Thyroid gland (tissue), 4 donors: ENCODE data around the gene ATP8B1. TPM values are rescaled to one million over a fixed set of nuclear protein-coding genes. Genes with fewer than 3 reads are reported as not detected.

Experiments used
- DNase-seq, 2 donors: peaks; one replicate each; pipeline ENCODE4 v3.0.0-alpha.2; 2019
- H3K27ac ChIP-seq, 3 donors: fragments of 200-600 bp; sonication (generic); 1 replicate in 2 of 3; 2 replicates in 1 of 3; pipeline ENCODE4 v1.5.1; 2016 to 2019; ENCODE audit warnings: mild to moderate bottlenecking in 1 of 3, moderate library complexity in 1 of 3
- H3K27me3 ChIP-seq: fragments of 200-600 bp; sonication (generic); one replicate; pipeline ENCODE4 v1.5.1; 2019
- H3K36me3 ChIP-seq, 2 donors: fragments of 200-600 bp; sonication (generic); one replicate each; pipeline ENCODE4 v1.5.1; 2016 to 2019
- H3K4me1 ChIP-seq, 2 donors: fragments of 200-600 bp; sonication (generic); one replicate each; pipeline ENCODE4 v1.5.1; 2017 to 2019
- H3K4me3 ChIP-seq, 3 donors: fragments of 200-600 bp; sonication (generic); replicated peaks in 1 of 3; 1 replicate in 2 of 3; 2 replicates in 1 of 3; pipeline ENCODE4 v1.5.1; 2016; ENCODE audit warnings: mild to moderate bottlenecking in 1 of 3
- H3K9me3 ChIP-seq: fragments of 200-600 bp; sonication (generic); one replicate; pipeline ENCODE4 v1.5.1; 2017
- CTCF ChIP-seq, 6 experiments: fragments of 200-600 bp in 3 of 6; fragments of 450-650 bp in 3 of 6; sonication (generic) in 3 of 6; IDR thresholded peaks; one replicate each; pipeline ENCODE4 v1.5.1; 2016 to 2019; ENCODE audit warnings: antibody characterized with exemption in 6 of 6, mild to moderate bottlenecking in 2 of 6, inconsistent platforms in 1 of 6, moderate library complexity in 1 of 6
- POLR2A ChIP-seq, 2 donors: fragments of 450-650 bp; IDR thresholded peaks; one replicate each; pipeline ENCODE4 v1.6.1; 2017; ENCODE audit warnings: antibody characterized with exemption in 2 of 2, mild to moderate bottlenecking in 2 of 2, moderate library complexity in 1 of 2
- WGBS, 2 donors: methylation state at CpG; one replicate each; pipeline ENCODE4 v1.1.5; 2017; 5-methylcytosine and 5-hydroxymethylcytosine counted together
- intact Hi-C: fragments of 100-400 bp; cut with DNase I; formaldehyde crosslinking; loops from one replicate; pipeline ENCODE4 v1.15.1; 2023
- total RNA-seq, 4 donors: library from RNA; depleted of rRNA; stranded (reverse); fragments of >200 nt; gene quantifications; one replicate each; pipeline ENCODE4 v1.2.3, GENCODE V29; 2016

Gene ATP8B1
- total RNA-seq, 4 donors from 2014 or later: 45.8 to 71.8 (median 58.2) TPM

GRCh38 chr18:57776354-57776753, 26.8 kb downstream of the ATP8B1 start:
- intact Hi-C loops: no loop called here
- no peak for DNase-seq
- H3K4me1 ChIP-seq: peaks cover 48 to 66% of the 10 kb centered on the region in 2 donors
- 84 to 93% methylated on average over 3 of the region's 3 CpGs for WGBS, 2 donors
- H3K36me3 ChIP-seq: no peaks in the 10 kb centered on the region
- H3K9me3 ChIP-seq: no peaks in the 10 kb centered on the region
- no peak for TF ChIP-seq POLR2A (IDR thresholded peaks at IDR 0.05)
- no peak for TF ChIP-seq CTCF (IDR thresholded peaks at IDR 0.05)
- H3K27me3 ChIP-seq: no peaks in the 10 kb centered on the region
- peak overlapping the region; percentile 43 to 72 (median 47) for H3K27ac ChIP-seq
- no peak overlapping the region for H3K4me3 ChIP-seq

GRCh38 chr18:57775937-57776336, 27.2 kb downstream of the ATP8B1 start:
- intact Hi-C loops: no loop called here
- peaks cover 48 to 66% of the 10 kb centered on the region in 2 donors for H3K4me1 ChIP-seq
- no peak for DNase-seq

GRCh38 chr18:57772387-57772799, 30.7 kb downstream of the ATP8B1 start:
- DNase-seq: no peak
- Histone ChIP-seq H3K4me3 (no peak overlapping the region), H3K9me3 (no peaks in the 10 kb centered on the region), H3K27ac (peak overlapping the region in 1 of 3 donors; percentile 53), H3K4me1 (peaks cover 52 to 66% of the 10 kb centered on the region in 2 donors), H3K27me3 (no peaks in the 10 kb centered on the region), H3K36me3 (no peaks in the 10 kb centered on the region)
- intact Hi-C loops: no loop called here
- whole genome bisulfite sequencing, 2 donors: 77 to 83% methylated on average over 9 of the region's 9 CpGs
- no peak for TF ChIP-seq CTCF (IDR thresholded peaks at IDR 0.05)
- TF ChIP-seq POLR2A (IDR thresholded peaks at IDR 0.05): no peak

More at GRCh38 chr18:57775937-57776336, 27.2 kb downstream of the ATP8B1 start:
- no peak for TF ChIP-seq POLR2A (IDR thresholded peaks at IDR 0.05)
- TF ChIP-seq CTCF (IDR thresholded peaks at IDR 0.05): no peak
- Histone ChIP-seq H3K27ac (peak overlapping the region; percentile 43 to 72 (median 47)), H3K36me3 (no peaks in the 10 kb centered on the region), H3K27me3 (no peaks in the 10 kb centered on the region), H3K4me3 (no peak overlapping the region), H3K9me3 (no peaks in the 10 kb centered on the region)
- WGBS, 2 donors: 36 to 46% methylated on average over 3 of the region's 3 CpGs

GRCh38 chr18:57771626-57772025, 31.5 kb downstream of the ATP8B1 start:
- Histone ChIP-seq H3K27ac (peak overlapping the region in 2 of 3 donors; percentile 10 to 19), H3K27me3 (no peaks in the 10 kb centered on the region)

More at GRCh38 chr18:57771626-57772025, 31.5 kb downstream of the ATP8B1 start:
- H3K9me3 ChIP-seq: no peaks in the 10 kb centered on the region
- intact Hi-C loops: no loop called here
- H3K4me1 ChIP-seq: peaks cover 48 to 62% of the 10 kb centered on the region in 2 donors
- no peak for TF ChIP-seq CTCF (IDR thresholded peaks at IDR 0.05)
- no peak for TF ChIP-seq POLR2A (IDR thresholded peaks at IDR 0.05)
- H3K4me3 ChIP-seq: no peak overlapping the region
- WGBS, 2 donors: 89 to 94% methylated on average over 3 of the region's 3 CpGs
- DNase-seq: no peak
- no peaks in the 10 kb centered on the region for H3K36me3 ChIP-seq
